ENCODE results near the gene SYN1.
"Not testable (repeated sequence)": the region's sequence is repeated elsewhere in the genome, so short reads cannot be mapped to it uniquely, and the experiment has no call there.

Gene SYN1

DNA sequence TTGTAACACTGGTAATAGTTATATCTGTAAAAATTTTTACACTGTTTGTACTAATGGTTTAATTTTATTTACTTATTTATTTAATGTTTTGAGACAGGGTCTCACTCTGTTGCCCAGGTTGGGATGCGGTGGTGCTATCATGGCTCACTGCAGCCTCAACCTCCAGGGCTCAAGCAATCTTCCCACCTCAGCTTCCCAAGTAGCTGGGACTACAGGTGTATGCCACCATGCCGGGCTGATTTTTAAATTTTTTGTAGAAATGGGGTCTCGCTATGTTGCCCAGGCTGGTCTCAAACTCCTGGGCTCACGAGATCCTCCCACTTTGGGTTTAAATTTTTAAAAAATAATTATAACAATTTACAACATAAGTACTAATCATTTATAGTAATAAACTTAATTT, 16.5 kb downstream of the SYN1 start:
- in situ Hi-C loops (cut with HindIII; ENCODE audit: low sequenced_read_pairs): not testable (repeated sequence)

DNA sequence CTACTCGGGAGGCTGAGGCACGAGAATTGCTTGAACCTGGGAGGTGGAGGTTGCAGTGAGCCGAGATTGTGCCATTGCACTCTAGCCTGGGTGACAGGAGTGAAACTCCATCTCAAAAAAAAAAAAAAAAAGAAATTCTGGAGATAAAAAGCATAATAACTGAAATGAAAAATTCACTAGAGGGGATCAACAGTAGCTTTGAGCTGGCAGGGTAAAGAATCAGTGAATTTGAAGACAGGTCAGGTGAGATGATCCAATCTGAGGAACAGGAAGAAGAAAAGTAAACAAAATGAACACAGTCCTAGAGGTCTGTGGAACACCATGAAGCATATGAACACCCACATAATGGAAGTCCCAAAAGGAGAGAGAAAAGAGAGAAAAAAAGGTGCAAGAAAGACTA, 22.4 kb downstream of the SYN1 start:
- in situ Hi-C loops (cut with HindIII; ENCODE audit: low sequenced_read_pairs): no loop called here

DNA sequence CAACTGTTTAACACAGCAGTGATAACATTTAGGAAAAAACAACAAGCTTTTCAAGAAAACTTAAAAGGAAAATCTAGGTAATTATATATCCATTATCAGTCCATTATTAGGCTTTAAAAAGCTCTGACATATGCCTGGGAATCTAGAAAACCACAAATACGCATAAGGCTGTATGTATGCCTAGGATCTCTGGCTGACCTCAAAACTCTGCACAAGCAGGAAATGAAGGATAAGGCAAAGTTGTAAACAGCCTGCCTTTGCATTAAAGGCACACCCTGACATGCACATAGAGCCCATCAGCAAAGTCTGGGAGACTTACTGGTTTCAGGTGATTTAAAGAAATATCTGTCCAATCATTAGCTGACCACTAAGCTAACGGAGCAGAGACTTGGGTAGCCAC, 23.4 kb downstream of the SYN1 start:
- in situ Hi-C loops (cut with HindIII; ENCODE audit: low sequenced_read_pairs): no loop called here

DNA sequence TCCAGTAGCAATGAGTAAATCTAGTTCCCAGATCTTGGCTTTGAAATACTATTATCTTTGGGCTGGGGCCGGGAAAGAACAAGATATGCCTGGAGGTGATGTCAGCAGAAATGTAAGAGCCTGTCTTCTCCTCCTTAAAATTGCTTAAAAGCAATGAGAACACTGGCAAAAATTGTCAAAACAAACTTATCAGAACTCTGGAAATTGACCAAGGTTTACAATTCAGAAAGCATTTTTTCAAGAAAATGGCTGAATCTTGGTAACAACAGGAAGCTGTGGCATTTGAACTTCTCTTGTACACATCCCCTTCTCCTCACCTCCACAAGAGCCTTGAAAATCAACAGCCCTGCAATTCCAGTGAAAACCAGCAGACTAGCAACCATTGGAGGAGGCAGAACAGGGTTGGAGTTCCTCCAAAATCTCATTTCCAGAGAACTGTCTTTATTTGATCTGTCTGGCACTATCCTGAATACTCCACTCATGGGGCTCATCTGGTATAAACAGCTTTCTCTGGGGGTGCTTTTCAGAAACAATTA, 23.9 kb downstream of the SYN1 start:
- in situ Hi-C loops (cut with HindIII; ENCODE audit: low sequenced_read_pairs): no loop called here

DNA sequence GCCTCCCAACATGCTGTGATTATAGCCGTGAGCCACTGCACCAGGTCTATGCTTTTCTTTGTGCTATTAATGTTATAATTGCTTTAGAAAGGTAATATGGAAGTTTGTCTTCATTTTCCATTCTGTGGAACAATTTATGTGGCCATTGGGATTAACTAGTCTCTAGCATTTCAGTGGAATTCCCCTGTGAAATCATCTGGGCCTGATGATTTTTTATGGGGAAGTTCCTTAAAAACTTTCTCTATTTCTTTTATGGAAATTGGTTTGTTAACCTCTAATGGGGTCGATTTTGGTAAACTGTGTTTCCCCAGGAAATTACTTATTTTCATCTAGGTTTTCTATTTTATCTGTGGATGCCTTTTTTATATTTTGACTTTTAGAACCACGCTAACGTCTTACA, 26.1 kb downstream of the SYN1 start:
- in situ Hi-C loops (cut with HindIII; ENCODE audit: low sequenced_read_pairs): no loop called here

DNA sequence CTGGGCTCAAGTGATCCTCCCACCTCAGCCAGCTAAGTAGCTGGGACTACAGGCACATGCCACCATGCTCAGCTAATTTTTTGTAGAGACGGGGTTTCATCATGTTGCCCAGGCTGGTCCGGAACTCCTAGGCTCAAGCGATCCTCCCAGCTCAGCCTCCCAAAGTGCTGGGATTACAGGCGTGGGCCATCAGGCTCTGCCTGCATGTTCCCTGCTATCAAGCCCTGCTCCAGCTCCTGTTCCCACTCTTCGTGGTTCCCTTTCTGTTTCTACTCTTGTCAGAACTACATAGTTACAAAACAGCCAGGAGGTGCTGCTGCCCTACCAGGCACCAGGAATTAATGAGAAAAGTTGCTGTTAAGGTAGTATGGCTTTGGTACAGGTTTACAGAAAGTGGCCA, 28.7 kb downstream of the SYN1 start:
- in situ Hi-C loops (cut with HindIII; ENCODE audit: low sequenced_read_pairs): no loop called here

DNA sequence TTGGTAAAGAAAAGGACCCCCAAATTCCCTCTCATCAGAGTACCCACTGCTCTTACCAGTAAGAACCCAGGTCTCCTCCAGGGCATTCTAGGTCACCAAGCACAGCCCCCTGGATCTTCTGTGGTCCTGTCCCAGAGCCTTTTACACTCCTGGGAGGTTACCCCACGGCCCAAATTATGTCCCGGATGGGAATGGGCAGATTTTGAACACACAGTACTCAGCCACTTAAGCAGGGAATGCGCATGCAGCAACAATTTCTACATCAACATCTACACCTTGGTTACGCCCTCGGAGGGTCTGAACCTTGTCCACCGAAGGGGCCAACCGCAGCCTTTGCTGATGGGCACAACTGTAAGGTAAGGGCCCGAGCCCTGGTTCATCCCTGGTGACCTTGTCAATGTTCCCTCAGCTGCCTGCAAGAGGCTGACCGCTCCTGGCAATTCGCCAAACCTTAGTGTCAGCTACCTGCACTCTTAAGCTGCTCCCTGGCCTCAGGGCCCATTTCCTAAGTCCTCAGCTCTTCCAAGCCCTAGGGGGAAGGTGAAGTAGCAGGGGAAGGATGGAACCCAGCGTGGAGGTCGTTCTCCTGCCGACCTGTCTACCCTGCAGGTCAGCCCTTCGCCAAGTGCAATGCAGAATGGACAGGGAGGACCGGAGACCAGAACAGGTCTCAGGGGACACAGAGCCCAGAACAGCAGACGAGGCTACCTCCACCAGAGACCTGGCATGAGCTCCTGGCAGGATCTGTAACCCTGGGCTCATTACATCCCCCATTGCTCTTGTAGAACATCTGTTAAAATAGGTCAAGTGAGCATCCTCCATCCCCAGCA, 31.5 kb downstream of the SYN1 start:
- in situ Hi-C loops (cut with HindIII; ENCODE audit: low sequenced_read_pairs): no loop called here

DNA sequence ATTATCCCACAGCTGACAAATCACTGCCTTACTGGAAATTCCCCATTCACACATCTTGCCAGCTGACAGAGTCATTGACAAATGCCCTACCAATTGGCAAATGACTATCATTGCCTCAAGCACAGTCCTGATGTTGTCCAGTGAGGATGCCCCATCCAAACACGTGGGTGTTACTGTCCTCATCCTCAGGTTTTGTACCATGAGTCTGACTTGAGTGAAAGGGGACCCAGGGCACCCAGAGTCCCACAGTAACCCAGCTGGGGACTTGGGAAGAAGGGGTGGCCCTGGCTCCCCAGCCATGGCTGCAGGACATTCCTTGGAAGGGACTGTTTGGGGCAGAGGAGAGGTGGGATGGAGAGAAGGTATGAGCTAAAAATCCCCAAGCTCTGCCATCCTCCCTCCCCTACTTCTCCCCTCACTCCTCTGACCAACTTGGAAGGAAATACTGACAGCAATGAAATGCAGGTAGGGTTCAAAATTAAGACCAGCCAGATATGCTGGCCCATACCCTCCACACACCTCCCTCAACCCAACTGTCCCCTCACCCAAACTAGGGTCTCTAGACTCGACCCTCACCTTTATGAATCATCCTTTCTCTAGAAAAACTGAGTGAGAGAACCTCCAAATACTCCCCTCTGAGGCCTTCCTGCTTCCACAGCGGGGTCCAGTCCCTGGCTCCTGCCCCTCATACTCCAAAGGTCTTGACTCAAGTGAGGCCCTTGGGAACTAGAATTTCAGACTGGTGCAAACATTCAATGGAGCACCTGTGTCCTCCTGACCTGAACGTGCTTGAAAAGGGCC, 32.4 kb downstream of the SYN1 start:
- in situ Hi-C loops (cut with HindIII; ENCODE audit: low sequenced_read_pairs): no loop called here

DNA sequence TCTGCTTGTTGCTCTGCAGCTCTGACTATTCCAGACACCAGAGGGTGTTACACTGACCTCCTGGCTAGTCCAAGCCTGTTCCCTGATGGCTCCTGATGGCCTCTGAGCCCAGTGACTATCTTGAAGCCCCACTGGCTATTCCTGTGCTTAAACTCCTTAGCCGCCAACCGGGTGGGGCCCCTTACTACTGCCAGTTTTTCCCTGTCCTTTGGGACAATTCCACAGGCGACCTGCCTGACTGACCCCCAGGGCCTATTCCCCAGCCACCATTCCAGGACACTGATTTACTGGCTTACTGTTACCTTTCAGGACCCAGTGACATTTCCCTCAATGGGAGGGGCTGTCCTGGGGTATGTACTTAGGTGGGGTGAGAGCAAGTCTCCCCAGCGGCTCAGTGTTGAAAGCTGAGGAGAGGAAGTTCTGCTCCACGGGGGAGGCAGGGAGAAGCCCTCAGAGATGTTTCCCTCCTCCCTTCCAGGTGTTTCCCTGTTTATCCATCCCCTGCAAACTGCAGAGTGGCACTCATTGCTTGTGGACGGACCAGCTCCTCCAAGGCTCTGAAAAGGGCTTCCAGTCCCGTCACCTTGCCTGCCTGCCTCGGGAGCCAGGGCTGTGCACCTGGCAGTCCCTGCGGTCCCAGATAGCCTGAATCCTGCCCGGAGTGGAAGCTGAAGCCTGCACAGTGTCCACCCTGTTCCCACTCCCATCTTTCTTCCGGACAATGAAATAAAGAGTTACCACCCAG, 33.4 kb downstream of the SYN1 start:
- in situ Hi-C loops (cut with HindIII; ENCODE audit: low sequenced_read_pairs): no loop called here

DNA sequence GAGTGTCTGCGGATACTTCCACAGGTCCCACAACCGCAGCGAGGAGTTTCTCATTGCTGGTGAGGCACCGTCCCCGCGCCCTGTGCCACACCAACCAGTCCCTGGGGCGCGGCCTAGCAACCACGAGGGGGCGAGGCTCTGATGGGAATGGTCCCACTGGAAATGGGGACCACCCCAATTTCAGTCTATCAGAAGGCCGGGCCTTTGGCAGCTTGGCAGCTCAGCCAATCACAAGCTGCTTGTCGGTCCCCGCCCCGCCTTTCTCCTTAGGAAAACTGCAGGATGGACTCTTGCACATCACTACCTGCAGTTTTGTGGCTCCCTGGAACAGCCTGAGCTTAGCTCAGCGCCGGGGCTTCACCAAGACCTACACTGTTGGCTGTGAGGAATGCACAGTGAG, 34.4 kb downstream of the SYN1 start:
- in situ Hi-C loops (cut with HindIII; ENCODE audit: low sequenced_read_pairs): no loop called here

DNA sequence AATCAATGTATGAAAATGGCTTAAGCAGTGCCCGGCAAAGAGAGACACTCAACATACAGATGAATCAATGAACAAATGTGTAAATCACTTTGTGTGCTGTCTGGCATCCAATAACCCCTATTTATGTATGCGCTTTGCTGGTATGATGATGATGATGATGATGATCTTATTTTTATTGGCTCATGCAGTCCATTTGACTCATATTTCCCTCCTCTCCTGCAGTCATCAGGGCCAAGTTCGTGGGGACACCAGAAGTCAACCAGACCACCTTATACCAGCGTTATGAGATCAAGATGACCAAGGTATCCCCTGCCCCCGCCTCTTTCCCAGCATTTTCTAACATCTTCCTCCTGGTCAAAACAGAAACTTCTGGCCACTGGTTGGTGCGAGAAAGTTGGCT, 34.9 kb downstream of the SYN1 start:
- in situ Hi-C loops (cut with HindIII; ENCODE audit: low sequenced_read_pairs): no loop called here

DNA sequence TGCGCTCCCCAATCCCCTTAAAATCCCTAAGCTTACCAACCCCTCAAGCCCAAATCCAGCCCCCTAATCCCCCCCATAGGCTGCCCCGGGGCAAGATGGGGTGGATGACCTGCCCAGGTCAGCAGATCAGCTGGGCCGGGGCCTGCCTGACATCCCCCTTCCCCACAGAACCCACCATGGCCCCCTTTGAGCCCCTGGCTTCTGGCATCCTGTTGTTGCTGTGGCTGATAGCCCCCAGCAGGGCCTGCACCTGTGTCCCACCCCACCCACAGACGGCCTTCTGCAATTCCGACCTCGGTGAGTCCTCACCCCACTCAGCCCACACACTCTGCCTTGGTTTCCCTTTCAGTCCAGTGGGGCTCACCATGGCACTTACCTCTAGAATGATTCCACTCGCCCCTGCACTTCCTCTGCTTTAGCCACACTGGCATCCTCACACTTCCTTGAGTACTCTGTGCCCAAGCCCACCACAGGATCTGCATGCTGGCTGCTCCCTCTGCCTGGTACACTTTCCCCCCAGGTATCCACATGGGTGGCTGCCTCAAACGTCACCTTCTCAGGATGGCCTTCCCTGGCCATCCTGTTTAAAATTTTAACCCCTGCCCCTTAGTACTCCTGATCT, 36.3 kb downstream of the SYN1 start:
- in situ Hi-C loops (cut with HindIII; ENCODE audit: low sequenced_read_pairs): no loop called here

DNA sequence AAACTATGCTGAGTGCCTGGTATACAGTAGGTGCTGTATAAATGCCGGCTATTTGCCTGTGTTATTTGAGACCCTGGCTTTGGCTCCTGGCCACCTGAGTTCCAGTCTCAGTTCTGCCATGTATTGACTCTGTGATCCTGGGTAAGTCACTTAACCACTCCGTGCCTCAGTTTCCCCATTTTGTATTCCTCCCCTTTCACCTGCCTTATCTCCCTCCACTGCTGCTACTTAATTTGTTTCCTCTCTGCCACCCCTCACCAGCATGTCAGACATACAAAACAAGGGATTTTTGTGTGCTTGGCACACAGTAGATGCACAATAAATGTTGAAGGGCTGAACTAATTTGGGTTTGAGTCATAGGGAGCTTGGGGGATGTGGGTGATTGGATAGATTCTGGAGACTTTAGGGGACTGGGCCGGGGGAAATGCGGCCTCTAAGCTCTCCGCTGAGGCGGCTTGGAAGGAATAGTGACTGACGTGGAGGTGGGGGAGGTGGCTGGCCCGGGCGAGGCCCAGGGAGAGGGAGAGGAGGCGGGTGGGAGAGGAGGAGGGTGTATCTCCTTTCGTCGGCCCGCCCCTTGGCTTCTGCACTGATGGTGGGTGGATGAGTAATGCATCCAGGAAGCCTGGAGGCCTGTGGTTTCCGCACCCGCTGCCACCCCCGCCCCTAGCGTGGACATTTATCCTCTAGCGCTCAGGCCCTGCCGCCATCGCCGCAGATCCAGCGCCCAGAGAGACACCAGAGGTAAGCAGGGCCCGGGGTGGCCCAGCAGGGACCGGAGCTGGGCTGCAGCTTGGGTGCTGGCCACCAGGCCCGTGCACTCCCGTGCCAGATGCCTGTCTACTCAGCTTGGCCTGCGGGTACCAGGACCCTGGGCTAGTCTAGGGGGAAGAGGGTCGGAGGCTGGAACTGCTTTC, 37.7 kb downstream of the SYN1 start, which contains the start of gene TIMP1:
Gene TIMP1 (plus strand): TSS at position 706 of the 917 bp plus-strand sequence. CDS start 980 bp downstream, outside the sequence.
- in situ Hi-C loops (cut with HindIII; ENCODE audit: low sequenced_read_pairs): no loop called here

DNA sequence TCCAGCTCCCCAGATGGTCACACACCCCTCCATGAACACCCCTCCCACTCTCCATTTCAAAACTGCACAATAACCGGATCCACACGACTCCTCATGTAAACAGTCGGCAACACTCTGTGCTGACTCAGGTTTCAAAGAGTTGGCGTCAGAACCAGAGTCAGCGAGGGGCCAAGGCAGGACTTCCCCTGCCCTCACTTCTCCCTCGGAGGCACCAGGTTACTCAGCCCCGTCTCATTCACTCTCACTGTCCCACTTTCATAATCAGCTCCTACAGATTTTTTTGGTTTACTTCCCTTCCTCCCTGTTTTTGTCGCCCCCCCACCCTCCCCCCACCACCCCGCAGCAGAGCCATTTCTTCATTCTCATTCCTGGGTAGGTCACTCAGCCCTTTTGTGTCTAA, 40.1 kb downstream of the SYN1 start:
- in situ Hi-C loops (cut with HindIII; ENCODE audit: low sequenced_read_pairs): no loop called here

DNA sequence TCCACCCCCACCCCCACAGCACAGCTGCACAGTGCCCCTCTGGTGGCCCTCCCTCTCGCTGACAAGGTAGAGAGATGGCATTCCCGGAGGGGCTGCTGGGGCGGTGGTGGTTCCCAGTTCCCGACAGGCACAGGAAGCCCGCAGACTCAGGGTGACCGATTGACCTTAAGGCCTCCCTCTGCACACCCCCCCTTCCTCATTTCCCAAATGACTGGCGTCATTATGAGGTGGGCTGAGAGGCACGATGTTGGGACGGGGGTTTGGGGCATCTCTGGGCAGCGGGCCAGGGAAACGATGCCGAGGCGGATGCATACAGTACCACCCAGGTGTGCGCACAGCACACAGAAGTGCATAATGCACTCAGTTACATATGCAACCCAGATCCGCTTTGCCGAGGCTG, 41.0 kb downstream of the SYN1 start:
- in situ Hi-C loops (cut with HindIII; ENCODE audit: low sequenced_read_pairs): no loop called here

DNA sequence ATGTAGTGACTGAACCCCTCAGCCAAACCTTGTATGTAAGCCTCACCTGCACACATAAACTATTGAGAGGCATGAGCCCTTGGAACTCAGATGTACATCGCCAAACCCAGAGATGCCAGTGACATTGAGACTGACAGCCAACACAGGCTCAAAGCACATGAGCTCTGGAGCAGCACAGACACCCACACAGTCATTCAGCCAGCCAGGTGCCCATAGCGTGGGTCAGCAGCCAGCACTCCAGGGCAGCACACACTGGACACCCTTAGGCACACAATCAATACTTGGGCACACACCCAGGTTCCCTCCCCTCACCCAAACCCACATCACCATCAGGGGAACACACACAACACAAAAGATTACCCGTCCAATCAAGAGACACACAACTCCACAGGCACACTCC, 41.8 kb downstream of the SYN1 start:
- in situ Hi-C loops (cut with HindIII; ENCODE audit: low sequenced_read_pairs): no loop called here

DNA sequence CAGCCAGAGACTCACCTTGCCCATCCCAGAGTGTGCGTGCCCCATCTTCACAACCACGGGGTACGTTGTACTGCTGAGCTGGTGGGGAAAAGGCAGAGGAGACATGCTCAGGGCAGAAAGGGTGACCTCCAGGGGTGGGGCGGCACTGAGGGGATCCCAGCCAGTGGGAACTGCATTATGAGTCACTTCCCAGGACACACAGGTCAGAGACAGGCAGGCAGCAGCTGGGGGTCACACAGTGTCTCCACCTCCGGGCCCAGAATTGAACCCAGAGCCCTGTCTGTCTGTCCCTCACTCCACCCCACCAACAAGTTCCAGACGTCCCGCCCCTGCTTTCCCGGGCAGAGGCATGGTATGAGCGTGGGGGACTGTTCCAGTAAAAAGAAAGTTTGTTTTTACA, 42.2 kb downstream of the SYN1 start:
- in situ Hi-C loops (cut with HindIII; ENCODE audit: low sequenced_read_pairs): no loop called here

DNA sequence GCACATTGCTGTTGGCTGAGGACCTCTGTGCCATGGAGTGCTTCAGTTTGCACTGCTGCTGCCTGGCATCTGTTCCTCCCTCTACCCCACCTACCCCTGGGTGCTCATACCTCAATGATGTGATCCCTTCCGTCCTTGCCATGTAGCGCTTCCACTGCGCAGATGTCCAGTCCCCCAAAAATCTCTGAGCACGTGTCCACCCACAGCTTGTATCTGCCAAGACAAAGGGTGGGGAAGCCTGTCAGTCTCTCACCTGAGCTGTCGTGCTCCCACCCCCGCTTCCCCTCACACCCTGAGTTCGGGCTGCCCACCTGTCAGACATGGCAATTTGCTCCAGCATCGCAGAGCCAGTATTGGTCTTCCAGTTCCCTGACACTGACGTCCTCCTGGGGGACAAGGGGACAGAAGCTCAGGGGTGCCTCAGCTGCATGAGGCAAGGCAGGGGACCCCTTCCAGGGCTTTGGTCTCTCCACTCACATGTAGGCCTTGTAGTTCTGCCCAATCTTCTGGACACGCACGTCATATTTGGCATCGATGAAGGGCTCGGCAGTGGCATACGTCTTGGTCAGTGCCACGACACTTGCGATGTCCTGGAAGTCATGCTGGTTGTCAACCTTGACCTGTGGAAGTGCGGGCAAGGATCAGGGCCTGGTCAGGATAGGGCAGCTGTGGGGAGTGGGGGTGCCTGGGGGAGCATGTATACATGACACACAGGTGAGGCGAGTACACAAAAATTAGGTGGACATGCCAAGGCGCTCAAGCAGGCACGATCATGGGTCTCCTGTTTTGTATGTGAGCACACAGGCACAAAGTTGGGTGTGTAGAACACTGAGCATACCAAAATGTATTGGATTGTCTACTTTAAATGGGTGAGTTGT, 43.4 kb downstream of the SYN1 start:
- in situ Hi-C loops (cut with HindIII; ENCODE audit: low sequenced_read_pairs): no loop called here
